ENCODE results near the gene ADISSP. TPM values are rescaled to one million over a fixed set of nuclear protein-coding genes. Genes with fewer than 3 reads are reported as not detected.

Gene ADISSP
- total and polyA plus RNA-seq, 9 of the 15 experiments (the other 6 are each of a cell fraction or from before 2014, with no cell fraction given) = 1.4 to 70.6 (median 23.4) TPM

DNA sequence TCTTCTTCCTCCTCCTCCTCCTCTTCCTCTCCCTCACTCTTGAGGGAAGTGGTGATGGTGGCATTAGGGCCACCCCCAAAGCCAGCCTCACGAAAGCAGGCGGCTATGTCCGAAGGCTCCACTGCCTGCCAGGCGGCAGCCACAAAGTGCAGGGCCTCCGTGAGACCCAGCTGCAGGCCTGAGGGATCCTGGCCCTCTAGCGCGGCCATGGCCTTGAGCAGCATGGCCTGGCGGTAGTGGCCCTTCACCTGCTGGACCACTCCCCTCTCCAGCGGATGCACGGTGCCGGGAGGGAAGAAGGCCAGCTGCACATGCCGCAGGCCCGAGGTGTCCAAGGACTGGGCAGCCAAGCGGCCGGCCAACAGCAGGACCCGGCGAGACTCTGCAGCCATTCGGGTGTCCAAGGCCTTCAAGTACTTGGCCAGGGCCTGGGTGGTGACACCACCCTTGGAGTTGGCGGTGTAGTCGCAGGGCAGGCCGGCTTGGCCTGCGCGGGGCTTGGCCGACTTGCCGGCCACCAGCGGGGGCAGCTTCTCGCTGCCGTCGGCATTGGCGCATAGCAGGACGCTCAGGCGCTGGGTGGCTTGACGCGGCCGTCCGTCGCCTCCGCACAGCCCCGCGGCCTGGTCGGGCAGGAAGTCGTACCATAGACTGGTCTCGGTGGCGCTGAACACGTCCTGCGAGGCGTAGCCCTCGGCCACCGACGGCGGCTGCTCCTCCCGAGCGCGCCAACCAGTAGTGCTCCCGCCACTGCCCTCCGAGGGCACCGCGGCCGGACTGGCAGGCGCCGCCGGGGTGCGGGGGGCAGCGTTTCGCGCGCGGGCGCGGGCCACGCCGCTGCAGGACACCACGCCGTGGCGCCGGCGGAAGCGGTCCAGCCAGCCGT lies 17.9 kb upstream of the ADISSP start (continued):
- TF ChIP-seq ZNF592 (IDR thresholded peaks at IDR 0.05) (peak; percentile 52; the same call in 1 of the 2 replicates), NR1H2 (CRISPR knock-in tag; IDR thresholded peaks at IDR 0.05) (0 out of 2 replicates have a peak, but pooled peaks have one; percentile 57), RBBP5 (IDR thresholded peaks at IDR 0.05; ENCODE audit: borderline replicate concordance, insufficient read depth, low read length, poor library complexity, severe bottlenecking) (peak; percentile 84), ZNF263 (CRISPR knock-in tag; IDR thresholded peaks at IDR 0.05; ENCODE audit: borderline replicate concordance) (peak; percentile 92), YY1 (IDR thresholded peaks at IDR 0.05; ENCODE audit: borderline replicate concordance in 1 of 3, control insufficient read depth in 1 of 3, extremely low read depth in 1 of 3, insufficient read depth in 3 of 3, insufficient read length in 1 of 3, insufficient replicate concordance in 2 of 3, low read depth in 1 of 3, low read length in 2 of 3) (no peak), PHF8 (IDR thresholded peaks at IDR 0.05; ENCODE audit: borderline replicate concordance, low read length) (0 out of 2 replicates have a peak, but pooled peaks have one; percentile 3), DMBX1 (CRISPR knock-in tag; IDR thresholded peaks at IDR 0.05; ENCODE audit: borderline replicate concordance) (no peak), RUNX1 (IDR thresholded peaks at IDR 0.05; ENCODE audit: low read depth) (no peak), CTBP1 (IDR thresholded peaks at IDR 0.05; ENCODE audit: borderline replicate concordance) (peak; percentile 43; the same call in 1 of the 2 replicates), ZNF282 (CRISPR knock-in tag; IDR thresholded peaks at IDR 0.05) (peak; percentile 48; the same call in 1 of the 2 replicates), STAG1 (CRISPR knock-in tag; IDR thresholded peaks at IDR 0.05; ENCODE audit: borderline replicate concordance) (0 out of 2 replicates have a peak, but pooled peaks have one; percentile 9), LARP7 (IDR thresholded peaks at IDR 0.05) (no peak), GATAD2B (IDR thresholded peaks at IDR 0.05; ENCODE audit: borderline replicate concordance) (0 out of 2 replicates have a peak, but pooled peaks have one; percentile 51)
- TF ChIP-seq, protein P1, sequence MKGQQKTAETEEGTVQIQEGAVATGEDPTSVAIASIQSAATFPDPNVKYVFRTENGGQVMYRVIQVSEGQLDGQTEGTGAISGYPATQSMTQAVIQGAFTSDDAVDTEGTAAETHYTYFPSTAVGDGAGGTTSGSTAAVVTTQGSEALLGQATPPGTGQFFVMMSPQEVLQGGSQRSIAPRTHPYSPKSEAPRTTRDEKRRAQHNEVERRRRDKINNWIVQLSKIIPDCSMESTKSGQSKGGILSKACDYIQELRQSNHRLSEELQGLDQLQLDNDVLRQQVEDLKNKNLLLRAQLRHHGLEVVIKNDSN (CRISPR knock-in tag; IDR thresholded peaks at IDR 0.05) = peak; percentile 37; the same call in 1 of the 2 replicates
- TF ChIP-seq, protein P2, sequence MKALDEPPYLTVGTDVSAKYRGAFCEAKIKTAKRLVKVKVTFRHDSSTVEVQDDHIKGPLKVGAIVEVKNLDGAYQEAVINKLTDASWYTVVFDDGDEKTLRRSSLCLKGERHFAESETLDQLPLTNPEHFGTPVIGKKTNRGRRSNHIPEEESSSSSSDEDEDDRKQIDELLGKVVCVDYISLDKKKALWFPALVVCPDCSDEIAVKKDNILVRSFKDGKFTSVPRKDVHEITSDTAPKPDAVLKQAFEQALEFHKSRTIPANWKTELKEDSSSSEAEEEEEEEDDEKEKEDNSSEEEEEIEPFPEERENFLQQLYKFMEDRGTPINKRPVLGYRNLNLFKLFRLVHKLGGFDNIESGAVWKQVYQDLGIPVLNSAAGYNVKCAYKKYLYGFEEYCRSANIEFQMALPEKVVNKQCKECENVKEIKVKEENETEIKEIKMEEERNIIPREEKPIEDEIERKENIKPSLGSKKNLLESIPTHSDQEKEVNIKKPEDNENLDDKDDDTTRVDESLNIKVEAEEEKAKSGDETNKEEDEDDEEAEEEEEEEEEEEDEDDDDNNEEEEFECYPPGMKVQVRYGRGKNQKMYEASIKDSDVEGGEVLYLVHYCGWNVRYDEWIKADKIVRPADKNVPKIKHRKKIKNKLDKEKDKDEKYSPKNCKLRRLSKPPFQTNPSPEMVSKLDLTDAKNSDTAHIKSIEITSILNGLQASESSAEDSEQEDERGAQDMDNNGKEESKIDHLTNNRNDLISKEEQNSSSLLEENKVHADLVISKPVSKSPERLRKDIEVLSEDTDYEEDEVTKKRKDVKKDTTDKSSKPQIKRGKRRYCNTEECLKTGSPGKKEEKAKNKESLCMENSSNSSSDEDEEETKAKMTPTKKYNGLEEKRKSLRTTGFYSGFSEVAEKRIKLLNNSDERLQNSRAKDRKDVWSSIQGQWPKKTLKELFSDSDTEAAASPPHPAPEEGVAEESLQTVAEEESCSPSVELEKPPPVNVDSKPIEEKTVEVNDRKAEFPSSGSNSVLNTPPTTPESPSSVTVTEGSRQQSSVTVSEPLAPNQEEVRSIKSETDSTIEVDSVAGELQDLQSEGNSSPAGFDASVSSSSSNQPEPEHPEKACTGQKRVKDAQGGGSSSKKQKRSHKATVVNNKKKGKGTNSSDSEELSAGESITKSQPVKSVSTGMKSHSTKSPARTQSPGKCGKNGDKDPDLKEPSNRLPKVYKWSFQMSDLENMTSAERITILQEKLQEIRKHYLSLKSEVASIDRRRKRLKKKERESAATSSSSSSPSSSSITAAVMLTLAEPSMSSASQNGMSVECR (CRISPR knock-in tag; IDR thresholded peaks at IDR 0.05) = 0 out of 2 replicates have a peak, but pooled peaks have one; percentile 67

Data from K562 (cell line).